Esophagus squamous epithelium (tissue), 5 donors: ENCODE measurements around the gene METTL25. TPM values are rescaled to one million over a fixed set of nuclear protein-coding genes. Genes with fewer than 3 reads are reported as not detected.
"Not testable (repeated sequence)": the region's sequence is repeated elsewhere in the genome, so short reads cannot be mapped to it uniquely, and the experiment has no call there.

Experiments used
- DNase-seq: peaks from one replicate; lab custom pipeline; 2025; lab: John Stamatoyannopoulos, UW
- H3K27ac ChIP-seq, 4 donors: fragments of 200-600 bp; sonication (generic); one replicate each; pipeline ENCODE4 v1.5.1; 2016 to 2019; ENCODE audit warnings: mild to moderate bottlenecking in 1 of 4
- H3K27me3 ChIP-seq, 4 donors: fragments of 200-600 bp; sonication (generic); 1 replicate in 3 of 4; 2 replicates in 1 of 4; pipeline versions ENCODE4 v1.5.1 to v1.6.0; 2017 to 2021; ENCODE audit warnings: antibody characterized with exemption in 1 of 4
- H3K36me3 ChIP-seq, 3 donors: fragments of 200-600 bp; sonication (generic); one replicate each; pipeline ENCODE4 v1.5.1; 2016 to 2019
- H3K4me1 ChIP-seq, 3 donors: fragments of 200-600 bp; sonication (generic); one replicate each; pipeline ENCODE4 v1.5.1; 2017 to 2019
- H3K4me3 ChIP-seq, 4 donors: fragments of 200-600 bp; sonication (generic); 1 replicate in 3 of 4; 2 replicates in 1 of 4; pipeline ENCODE4 v1.5.1; 2016 to 2019; ENCODE audit warnings: mild to moderate bottlenecking in 2 of 4, moderate library complexity in 1 of 4
- H3K9me3 ChIP-seq, 3 donors: fragments of 200-600 bp; sonication (generic); one replicate each; pipeline ENCODE4 v1.5.1; 2016 to 2019
- POLR2A ChIP-seq, 4 donors: fragments of 450-650 bp; IDR thresholded peaks; one replicate each; pipeline ENCODE4 v1.6.1; 2017; ENCODE audit warnings: antibody characterized with exemption in 4 of 4, mild to moderate bottlenecking in 4 of 4, moderate library complexity in 3 of 4
- WGBS, 2 donors: methylation state at CpG; one replicate each; pipeline ENCODE4 v1.1.5; 2018; 5-methylcytosine and 5-hydroxymethylcytosine counted together
- intact Hi-C: fragments of 100-400 bp; cut with DNase I; formaldehyde crosslinking; loops from one replicate; pipeline ENCODE4 v1.15.0; 2022
- total RNA-seq, 4 donors: library from RNA; depleted of rRNA; stranded (reverse); fragments of >200 nt; gene quantifications; one replicate each; pipeline ENCODE4 v1.1.0, GENCODE V29; 2016
- TF ChIP-seq, protein P1 (sequence below), 6 experiments: fragments of 450-650 bp in 4 of 6; fragments of 200-600 bp in 2 of 6; sonication (generic) in 2 of 6; IDR thresholded peaks; one replicate each; pipeline ENCODE4 v1.5.1; 2016 to 2019; ENCODE audit warnings: antibody characterized with exemption in 6 of 6, mild to moderate bottlenecking in 4 of 6, moderate library complexity in 4 of 6
- donor health status: DM: yes; HTN: yes; CAD: no.

METTL25 gene
- total RNA-seq, 4 donors from 2014 or later = 8.6 to 29.8 (median 9.8) TPM

DNA sequence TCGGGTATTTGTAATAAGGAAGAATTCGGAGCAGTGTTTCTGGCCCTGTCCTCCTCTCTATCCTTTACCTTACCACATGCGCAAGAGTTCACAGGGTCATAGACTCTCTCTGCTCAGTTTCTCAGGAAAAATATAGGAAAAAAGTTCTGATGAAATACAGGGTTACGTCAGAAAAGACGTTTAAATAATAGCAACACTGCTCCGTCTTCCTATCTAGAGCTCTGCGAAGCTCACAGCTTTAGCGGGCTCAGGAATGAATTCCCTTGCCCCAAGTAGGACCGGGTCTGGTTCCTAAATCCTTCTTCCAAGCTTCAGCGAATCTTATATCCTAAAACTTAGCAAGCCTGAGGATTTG lies 507 bp upstream of the METTL25 start:
- no peak for DNase-seq
- WGBS, 2 donors = 0% methylated on average over 10 of the region's 10 CpGs
- peak overlapping the region; percentile 90 to 98 (median 96) for H3K27ac ChIP-seq
- H3K4me1 ChIP-seq = peaks cover 15 to 49% (median 19%) of the 10 kb centered on the region in 3 donors
- intact Hi-C loops = no loop called here
- no peaks in the 10 kb centered on the region for H3K9me3 ChIP-seq
- H3K27me3 ChIP-seq = no peaks in the 10 kb centered on the region
- H3K4me3 ChIP-seq = peak overlapping the region; percentile 87 to 94 (median 90)
- peaks cover 0 to 53% (median 3%) of the 10 kb centered on the region in 3 donors for H3K36me3 ChIP-seq
- no peak for TF ChIP-seq POLR2A (IDR thresholded peaks at IDR 0.05)
- TF ChIP-seq, protein P1, sequence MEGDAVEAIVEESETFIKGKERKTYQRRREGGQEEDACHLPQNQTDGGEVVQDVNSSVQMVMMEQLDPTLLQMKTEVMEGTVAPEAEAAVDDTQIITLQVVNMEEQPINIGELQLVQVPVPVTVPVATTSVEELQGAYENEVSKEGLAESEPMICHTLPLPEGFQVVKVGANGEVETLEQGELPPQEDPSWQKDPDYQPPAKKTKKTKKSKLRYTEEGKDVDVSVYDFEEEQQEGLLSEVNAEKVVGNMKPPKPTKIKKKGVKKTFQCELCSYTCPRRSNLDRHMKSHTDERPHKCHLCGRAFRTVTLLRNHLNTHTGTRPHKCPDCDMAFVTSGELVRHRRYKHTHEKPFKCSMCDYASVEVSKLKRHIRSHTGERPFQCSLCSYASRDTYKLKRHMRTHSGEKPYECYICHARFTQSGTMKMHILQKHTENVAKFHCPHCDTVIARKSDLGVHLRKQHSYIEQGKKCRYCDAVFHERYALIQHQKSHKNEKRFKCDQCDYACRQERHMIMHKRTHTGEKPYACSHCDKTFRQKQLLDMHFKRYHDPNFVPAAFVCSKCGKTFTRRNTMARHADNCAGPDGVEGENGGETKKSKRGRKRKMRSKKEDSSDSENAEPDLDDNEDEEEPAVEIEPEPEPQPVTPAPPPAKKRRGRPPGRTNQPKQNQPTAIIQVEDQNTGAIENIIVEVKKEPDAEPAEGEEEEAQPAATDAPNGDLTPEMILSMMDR (IDR thresholded peaks at IDR 0.05) = no peak

DNA sequence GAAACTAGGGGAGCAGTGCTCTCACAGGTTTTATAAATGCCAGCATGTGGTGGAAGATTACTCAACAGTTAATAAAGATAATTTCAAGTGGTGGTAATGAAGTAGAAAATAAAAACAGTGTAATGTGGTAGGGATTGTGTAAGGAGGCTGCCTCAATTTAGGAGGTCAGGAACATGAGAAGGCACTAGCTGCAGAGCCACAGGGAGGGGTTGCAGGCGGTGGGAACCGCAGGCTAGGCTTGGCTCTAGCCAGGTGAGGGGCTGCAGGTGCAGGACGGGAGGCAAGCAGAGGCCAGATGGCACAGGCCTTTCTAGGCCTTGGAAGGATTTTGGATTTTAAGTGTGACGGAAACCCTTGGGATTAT lies 768 bp downstream of the METTL25 start:
- Histone ChIP-seq H3K9me3 (no peaks in the 10 kb centered on the region), H3K27me3 (no peaks in the 10 kb centered on the region), H3K27ac (peak overlapping the region; percentile 90 to 98 (median 96)), H3K4me3 (peak overlapping the region; percentile 87 to 94 (median 90)), H3K36me3 (peaks cover 0 to 40% (median 0%) of the 10 kb centered on the region in 3 donors), H3K4me1 (peaks cover 15 to 49% (median 19%) of the 10 kb centered on the region in 3 donors)
- TF ChIP-seq, protein P1 (IDR thresholded peaks at IDR 0.05) = no peak
- TF ChIP-seq POLR2A (IDR thresholded peaks at IDR 0.05) = no peak
- DNase-seq = no peak
- WGBS, 2 donors = 0 to 7% methylated on average over 4 of the region's 4 CpGs
- intact Hi-C loops = no loop called here

DNA sequence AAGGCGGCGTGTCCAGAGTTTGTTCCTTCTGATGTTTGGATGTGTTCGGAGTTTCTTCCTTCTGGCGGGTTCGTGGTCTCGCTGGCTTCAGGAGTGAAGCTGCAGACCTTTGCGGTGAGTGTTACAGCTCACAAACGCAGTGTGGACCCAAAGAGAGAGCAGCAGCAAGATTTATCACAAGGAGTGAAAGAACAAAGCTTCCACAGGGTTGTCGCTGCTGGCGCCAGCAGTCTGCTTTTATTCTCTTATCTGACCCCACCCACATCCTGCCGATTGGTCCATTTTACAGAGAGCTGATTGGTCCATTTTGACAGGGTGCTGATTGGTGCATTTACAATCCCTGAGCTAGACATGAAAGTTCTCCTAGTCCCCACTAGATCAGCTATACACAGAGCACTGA lies 2.5 kb downstream of the METTL25 start:
- 96 to 97% methylated on average over 7 to 11 of the region's 11 CpGs for WGBS, 2 donors
- DNase-seq = not testable (repeated sequence)

DNA sequence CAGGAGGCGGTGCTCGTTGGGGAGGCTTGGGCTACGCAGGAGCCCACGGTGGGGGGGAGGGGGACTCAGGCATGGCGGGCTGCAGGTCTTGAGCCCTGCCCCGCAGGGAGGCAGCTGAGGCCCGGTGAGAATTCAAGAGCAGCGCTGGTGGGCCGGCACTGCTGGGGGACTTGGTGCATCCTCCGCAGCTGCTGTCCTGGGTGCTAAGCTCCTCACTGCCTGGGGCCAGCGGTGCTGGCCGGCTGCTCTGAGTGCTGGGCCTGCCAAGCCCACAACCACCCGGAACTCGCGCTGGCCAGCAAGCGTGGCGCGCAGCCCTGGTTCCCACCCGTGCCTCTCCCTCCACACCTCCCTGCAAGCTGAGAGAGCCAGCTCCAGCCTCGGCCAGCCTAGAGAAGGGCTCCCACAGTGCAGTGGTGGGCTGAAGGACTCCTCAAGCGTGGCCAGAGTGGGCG lies 3.2 kb downstream of the METTL25 start:
- Histone ChIP-seq H3K36me3 (peaks cover 0 to 16% (median 0%) of the 10 kb centered on the region in 3 donors), H3K9me3 (no peaks in the 10 kb centered on the region), H3K4me3 (no peak overlapping the region), H3K27me3 (no peaks in the 10 kb centered on the region), H3K27ac (no peak overlapping the region), H3K4me1 (peaks cover 15 to 32% (median 17%) of the 10 kb centered on the region in 3 donors)
- TF ChIP-seq, protein P1 (IDR thresholded peaks at IDR 0.05) = no peak
- TF ChIP-seq POLR2A (IDR thresholded peaks at IDR 0.05) = no peak
- intact Hi-C loops = no loop called here
- 62 to 98% methylated on average over 4 to 8 of the region's 22 CpGs for WGBS, 2 donors
- DNase-seq = no peak

More for the DNA sequence above, 2.5 kb downstream of the METTL25 start:
- Histone ChIP-seq H3K4me1 (peaks cover 15 to 39% (median 19%) of the 10 kb centered on the region in 3 donors), H3K36me3 (peaks cover 0 to 23% (median 0%) of the 10 kb centered on the region in 3 donors)
- H3K27ac ChIP-seq, H3K27me3 ChIP-seq, H3K9me3 ChIP-seq, intact Hi-C loops, H3K4me3 ChIP-seq: not testable (repeated sequence)

DNA sequence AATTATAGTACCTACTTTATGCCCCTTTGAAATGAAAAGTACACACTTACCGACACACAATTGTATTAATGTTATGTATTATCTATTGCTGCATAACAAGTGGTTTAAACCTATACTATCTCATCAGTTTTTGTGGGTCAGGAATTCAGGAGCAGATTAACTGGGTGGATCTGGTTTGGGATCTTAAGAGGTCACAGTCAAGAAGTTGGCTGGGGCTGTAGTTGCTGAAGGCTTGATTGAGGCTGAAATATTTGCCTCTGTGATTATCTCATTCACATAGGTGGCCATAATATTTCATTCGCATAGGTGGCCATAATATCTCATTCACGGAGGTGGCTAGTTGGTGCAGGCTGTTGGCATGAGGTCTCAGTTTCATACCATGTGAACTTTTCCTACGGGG lies 5.7 kb downstream of the METTL25 start:
- WGBS, 2 donors = 74 to 78% methylated on average over 4 of the region's 4 CpGs
- no peak overlapping the region for H3K4me3 ChIP-seq
- DNase-seq = no peak
- intact Hi-C loops = no loop called here
- no peaks in the 10 kb centered on the region for H3K9me3 ChIP-seq
- no peak overlapping the region for H3K27ac ChIP-seq
- TF ChIP-seq, protein P1 (IDR thresholded peaks at IDR 0.05) = no peak
- TF ChIP-seq POLR2A (IDR thresholded peaks at IDR 0.05) = no peak
- H3K36me3 ChIP-seq = peaks cover 0 to 14% (median 0%) of the 10 kb centered on the region in 3 donors
- peaks cover 7 to 18% (median 11%) of the 10 kb centered on the region in 3 donors for H3K4me1 ChIP-seq
- H3K27me3 ChIP-seq = no peaks in the 10 kb centered on the region
